ENCODE measurements around the gene B3GNT4. TPM values are rescaled to one million over a fixed set of nuclear protein-coding genes. Genes with fewer than 3 reads are reported as not detected.
A peak's percentile ranks its signal among the peaks of the same experiment; 100 is the strongest.

B3GNT4 gene
- total and polyA plus RNA-seq, 2 of the 13 experiments (the other 11 are each of a cell fraction or from before 2014, with no cell fraction given): 0.04 to 0.21 TPM

DNA sequence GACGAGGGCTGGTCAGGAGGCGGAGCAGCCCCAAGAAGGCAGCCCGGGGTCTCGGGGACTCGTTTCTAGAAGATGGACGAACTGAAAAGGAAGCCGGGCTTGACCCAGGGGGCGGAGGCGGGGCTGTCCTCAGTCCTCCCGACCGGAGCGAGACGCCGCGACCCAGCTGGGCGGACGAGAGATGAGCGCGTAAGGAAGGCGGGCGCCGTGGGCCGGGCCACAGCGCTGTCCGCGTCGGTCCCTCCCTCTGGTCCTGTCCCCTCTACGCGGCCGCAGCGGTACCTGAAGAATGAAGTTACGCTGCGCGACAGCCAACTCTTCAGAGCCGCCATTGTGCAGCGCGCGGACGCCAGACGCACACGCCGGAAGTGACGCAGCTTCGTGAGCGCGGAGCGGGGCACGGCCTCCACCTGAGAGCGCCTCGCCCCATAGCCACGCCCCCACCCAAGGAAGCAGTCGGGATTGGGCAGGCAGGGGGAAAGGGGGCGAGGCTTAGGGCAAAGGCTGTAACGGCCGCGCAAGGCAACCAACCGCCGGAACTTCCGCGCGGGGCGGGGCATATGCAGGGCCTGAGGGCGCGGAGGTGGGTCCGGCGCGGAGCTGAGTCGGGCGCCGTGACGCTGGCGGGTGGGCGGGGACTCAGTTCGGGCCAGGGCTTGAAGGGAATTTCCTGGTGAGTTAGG, 22.3 kb downstream of the B3GNT4 start, which contains the start of gene DIABLO (continued):
- TF ChIP-seq, protein P1, sequence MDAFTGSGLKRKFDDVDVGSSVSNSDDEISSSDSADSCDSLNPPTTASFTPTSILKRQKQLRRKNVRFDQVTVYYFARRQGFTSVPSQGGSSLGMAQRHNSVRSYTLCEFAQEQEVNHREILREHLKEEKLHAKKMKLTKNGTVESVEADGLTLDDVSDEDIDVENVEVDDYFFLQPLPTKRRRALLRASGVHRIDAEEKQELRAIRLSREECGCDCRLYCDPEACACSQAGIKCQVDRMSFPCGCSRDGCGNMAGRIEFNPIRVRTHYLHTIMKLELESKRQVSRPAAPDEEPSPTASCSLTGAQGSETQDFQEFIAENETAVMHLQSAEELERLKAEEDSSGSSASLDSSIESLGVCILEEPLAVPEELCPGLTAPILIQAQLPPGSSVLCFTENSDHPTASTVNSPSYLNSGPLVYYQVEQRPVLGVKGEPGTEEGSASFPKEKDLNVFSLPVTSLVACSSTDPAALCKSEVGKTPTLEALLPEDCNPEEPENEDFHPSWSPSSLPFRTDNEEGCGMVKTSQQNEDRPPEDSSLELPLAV (CRISPR knock-in tag; conservative IDR thresholded peaks at IDR 0.05; ENCODE audit: low read depth): 0 out of 2 replicates have a peak, but pooled peaks have one; percentile 11
- TF ChIP-seq ZNF761 (CRISPR knock-in tag; conservative IDR thresholded peaks at IDR 0.05) (no peak; the same call in 1 of the 2 replicates), ZBTB1 (CRISPR knock-in tag; IDR thresholded peaks at IDR 0.05; ENCODE audit: borderline replicate concordance) (no peak), PCBP2 (optimal IDR thresholded peaks at IDR 0.05; ENCODE audit: low read depth, low read length, poor library complexity, severe bottlenecking) (no peak), CEBPB (IDR thresholded peaks at IDR 0.05; ENCODE audit: borderline replicate concordance, low read depth, low read length) (no peak), ZNF33A (CRISPR knock-in tag; IDR thresholded peaks at IDR 0.05; ENCODE audit: borderline replicate concordance) (no peak), SMAD9 (CRISPR knock-in tag; IDR thresholded peaks at IDR 0.05) (peak; percentile 56; the same call in 1 of the 2 replicates), ZNF720 (CRISPR knock-in tag; IDR thresholded peaks at IDR 0.05) (no peak), ATRX (CRISPR knock-in tag; IDR thresholded peaks at IDR 0.05; ENCODE audit: borderline replicate concordance) (no peak), ZNF253 (CRISPR knock-in tag; IDR thresholded peaks at IDR 0.05; ENCODE audit: borderline replicate concordance) (peak; percentile 38; the same call in 1 of the 2 replicates), ZFP1 (CRISPR knock-in tag; IDR thresholded peaks at IDR 0.05) (no peak), KDM1A (CRISPR knock-in tag; IDR thresholded peaks at IDR 0.05) (no peak), RFXAP (CRISPR knock-in tag; IDR thresholded peaks at IDR 0.05; ENCODE audit: borderline replicate concordance) (no peak; the same call in none of the 2 replicates)
- TF ChIP-seq, protein P2, sequence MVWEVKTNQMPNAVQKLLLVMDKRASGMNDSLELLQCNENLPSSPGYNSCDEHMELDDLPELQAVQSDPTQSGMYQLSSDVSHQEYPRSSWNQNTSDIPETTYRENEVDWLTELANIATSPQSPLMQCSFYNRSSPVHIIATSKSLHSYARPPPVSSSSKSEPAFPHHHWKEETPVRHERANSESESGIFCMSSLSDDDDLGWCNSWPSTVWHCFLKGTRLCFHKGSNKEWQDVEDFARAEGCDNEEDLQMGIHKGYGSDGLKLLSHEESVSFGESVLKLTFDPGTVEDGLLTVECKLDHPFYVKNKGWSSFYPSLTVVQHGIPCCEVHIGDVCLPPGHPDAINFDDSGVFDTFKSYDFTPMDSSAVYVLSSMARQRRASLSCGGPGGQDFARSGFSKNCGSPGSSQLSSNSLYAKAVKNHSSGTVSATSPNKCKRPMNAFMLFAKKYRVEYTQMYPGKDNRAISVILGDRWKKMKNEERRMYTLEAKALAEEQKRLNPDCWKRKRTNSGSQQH (CRISPR knock-in tag; IDR thresholded peaks at IDR 0.05; ENCODE audit: low read depth): no peak; the same call in none of the 2 replicates
- TF ChIP-seq, protein P3, sequence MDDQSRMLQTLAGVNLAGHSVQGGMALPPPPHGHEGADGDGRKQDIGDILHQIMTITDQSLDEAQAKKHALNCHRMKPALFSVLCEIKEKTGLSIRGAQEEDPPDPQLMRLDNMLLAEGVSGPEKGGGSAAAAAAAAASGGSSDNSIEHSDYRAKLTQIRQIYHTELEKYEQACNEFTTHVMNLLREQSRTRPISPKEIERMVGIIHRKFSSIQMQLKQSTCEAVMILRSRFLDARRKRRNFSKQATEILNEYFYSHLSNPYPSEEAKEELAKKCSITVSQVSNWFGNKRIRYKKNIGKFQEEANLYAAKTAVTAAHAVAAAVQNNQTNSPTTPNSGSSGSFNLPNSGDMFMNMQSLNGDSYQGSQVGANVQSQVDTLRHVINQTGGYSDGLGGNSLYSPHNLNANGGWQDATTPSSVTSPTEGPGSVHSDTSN (CRISPR knock-in tag; IDR thresholded peaks at IDR 0.05; ENCODE audit: borderline replicate concordance): no peak
- TF ChIP-seq, protein P4, sequence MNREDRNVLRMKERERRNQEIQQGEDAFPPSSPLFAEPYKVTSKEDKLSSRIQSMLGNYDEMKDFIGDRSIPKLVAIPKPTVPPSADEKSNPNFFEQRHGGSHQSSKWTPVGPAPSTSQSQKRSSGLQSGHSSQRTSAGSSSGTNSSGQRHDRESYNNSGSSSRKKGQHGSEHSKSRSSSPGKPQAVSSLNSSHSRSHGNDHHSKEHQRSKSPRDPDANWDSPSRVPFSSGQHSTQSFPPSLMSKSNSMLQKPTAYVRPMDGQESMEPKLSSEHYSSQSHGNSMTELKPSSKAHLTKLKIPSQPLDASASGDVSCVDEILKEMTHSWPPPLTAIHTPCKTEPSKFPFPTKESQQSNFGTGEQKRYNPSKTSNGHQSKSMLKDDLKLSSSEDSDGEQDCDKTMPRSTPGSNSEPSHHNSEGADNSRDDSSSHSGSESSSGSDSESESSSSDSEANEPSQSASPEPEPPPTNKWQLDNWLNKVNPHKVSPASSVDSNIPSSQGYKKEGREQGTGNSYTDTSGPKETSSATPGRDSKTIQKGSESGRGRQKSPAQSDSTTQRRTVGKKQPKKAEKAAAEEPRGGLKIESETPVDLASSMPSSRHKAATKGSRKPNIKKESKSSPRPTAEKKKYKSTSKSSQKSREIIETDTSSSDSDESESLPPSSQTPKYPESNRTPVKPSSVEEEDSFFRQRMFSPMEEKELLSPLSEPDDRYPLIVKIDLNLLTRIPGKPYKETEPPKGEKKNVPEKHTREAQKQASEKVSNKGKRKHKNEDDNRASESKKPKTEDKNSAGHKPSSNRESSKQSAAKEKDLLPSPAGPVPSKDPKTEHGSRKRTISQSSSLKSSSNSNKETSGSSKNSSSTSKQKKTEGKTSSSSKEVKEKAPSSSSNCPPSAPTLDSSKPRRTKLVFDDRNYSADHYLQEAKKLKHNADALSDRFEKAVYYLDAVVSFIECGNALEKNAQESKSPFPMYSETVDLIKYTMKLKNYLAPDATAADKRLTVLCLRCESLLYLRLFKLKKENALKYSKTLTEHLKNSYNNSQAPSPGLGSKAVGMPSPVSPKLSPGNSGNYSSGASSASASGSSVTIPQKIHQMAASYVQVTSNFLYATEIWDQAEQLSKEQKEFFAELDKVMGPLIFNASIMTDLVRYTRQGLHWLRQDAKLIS (CRISPR knock-in tag; IDR thresholded peaks at IDR 0.05): no peak
- TF ChIP-seq, protein P5, sequence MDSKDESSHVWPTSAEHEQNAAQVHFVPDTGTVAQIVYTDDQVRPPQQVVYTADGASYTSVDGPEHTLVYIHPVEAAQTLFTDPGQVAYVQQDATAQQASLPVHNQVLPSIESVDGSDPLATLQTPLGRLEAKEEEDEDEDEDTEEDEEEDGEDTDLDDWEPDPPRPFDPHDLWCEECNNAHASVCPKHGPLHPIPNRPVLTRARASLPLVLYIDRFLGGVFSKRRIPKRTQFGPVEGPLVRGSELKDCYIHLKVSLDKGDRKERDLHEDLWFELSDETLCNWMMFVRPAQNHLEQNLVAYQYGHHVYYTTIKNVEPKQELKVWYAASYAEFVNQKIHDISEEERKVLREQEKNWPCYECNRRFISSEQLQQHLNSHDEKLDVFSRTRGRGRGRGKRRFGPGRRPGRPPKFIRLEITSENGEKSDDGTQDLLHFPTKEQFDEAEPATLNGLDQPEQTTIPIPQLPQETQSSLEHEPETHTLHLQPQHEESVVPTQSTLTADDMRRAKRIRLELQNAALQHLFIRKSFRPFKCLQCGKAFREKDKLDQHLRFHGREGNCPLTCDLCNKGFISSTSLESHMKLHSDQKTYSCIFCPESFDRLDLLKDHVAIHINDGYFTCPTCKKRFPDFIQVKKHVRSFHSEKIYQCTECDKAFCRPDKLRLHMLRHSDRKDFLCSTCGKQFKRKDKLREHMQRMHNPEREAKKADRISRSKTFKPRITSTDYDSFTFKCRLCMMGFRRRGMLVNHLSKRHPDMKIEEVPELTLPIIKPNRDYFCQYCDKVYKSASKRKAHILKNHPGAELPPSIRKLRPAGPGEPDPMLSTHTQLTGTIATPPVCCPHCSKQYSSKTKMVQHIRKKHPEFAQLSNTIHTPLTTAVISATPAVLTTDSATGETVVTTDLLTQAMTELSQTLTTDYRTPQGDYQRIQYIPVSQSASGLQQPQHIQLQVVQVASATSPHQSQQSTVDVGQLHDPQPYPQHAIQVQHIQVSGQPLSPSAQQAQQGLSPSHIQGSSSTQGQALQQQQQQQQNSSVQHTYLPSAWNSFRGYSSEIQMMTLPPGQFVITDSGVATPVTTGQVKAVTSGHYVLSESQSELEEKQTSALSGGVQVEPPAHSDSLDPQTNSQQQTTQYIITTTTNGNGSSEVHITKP (CRISPR knock-in tag; IDR thresholded peaks at IDR 0.05; ENCODE audit: low read depth): no peak

Measured in HepG2 (cell line).